ENCODE results near the gene HSPB6.
A peak's percentile ranks its signal among the peaks of the same experiment; 100 is the strongest.

HSPB6 gene

DNA sequence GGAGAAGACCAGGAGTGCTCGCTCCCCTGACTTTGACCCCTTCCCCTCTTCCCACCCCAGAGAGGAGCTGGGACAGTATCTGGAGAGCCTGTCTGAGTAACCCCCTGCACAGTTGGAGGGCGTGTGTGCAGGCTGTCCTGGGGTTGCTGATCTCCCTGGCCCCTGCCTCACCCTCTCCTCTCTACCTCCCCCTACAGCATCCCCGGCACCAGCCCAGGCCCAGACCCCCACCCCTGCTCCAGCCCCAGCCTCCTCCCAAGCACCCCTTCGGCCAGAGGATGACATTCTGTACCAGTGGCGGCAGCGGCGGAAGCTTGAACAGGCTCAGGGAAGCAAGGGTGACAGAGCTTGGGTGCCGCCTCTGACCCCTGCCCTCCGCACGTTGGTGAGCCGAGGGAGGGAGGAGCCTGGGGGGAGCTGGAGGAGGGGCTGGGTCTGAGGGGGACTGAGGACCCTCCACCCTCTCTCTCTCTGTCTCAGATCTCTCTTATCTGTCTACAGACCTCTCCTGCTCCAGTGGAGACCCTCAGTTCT is 9.8 kb upstream of the HSPB6 start:
- no peak for DNase-seq (ENCODE audit: low spot score)

DNA sequence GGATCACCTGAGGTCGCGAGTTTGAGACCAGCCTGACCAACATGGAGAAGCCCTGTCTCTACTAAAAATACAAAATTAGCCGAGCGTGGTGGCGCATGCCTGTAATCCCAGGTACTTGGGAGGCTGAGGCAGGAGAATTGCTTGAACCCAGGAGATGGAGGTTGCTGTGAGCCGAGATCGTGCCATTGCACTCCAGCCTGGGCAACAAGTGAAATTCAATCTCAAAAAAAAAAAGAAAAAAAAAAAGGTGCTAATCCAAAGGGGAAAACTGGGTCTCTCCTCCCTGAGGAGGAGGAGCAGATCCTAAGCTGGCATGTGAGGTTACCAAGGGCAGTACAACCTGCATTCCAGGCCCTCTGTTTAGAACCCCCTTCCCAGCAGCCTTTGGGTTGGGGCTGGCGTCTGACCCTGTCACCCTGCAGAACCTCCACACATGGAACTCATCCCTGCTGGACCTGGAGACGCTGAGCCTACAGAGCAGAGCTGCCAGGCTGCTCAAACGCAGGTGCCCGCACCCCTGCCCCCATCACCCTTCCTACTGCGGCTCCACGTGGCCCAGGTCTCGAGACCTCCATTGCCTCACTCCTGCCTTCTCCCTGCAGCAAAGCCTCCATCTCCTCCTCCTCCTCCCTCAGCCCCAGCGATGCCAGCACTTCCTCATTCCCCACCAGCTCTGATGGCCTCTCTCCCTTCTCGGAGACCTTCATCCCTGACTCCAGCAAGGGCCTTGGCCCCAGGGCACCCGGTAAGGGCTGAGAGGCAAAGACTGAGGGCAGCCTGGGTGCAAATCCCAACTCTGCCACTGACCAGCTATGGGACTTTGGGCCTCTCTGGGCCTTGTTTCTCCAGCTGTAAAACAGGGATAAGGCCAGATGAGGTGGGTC is 7.8 kb upstream of the HSPB6 start:
- no peak for DNase-seq (ENCODE audit: low spot score)

DNA sequence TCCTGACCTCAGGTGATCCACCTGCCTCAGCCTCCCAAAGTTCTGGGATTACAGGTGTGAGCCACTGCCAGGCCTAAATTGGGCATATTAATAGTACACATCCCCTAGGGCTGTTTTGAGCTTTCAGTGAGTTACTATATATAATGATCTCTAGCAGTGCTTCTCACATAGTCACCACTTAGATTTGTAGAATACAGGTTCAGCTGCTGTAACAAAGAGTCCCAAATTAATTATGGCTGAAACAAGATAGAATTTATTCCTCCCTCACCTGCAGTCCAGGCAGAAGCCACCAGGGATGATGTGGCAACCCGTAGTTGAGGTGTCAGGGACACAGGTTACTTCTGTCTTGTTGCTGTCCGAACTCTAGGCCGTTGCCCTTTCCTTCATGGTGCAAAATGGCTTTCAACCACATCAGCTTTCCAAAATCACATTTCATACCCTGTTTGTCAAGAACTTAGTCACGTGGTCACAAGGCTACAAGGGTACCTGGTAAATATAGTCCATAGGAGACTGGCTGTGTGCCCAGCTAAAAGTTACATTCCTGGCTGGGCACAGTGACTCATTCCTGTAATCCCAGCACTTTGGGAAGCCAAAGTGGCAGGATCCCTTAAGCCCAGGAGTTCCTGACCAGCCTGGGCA is 4.0 kb upstream of the HSPB6 start:
- no peak for DNase-seq (ENCODE audit: low spot score)

DNA sequence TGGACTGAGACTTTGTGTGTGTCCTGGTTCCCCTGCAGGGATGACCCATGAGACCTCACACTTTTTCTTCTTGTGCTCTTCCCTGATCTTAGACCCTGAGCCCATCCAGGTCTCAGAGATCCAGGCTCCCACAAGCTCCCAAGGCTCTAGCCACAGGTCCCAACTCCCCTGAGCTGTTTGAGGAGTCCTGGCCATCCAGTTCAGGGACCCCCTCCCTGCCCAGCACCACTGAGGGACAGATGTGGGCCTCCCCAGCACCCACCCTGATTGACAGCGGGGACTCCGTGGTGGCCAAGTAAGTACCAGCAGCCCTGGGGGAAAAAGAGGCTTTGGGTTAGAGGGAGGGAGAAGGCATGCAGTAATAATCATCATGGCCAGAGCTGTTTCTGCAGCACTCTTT is 2.9 kb upstream of the HSPB6 start:
- DNase-seq (ENCODE audit: low spot score), result no peak

DNA sequence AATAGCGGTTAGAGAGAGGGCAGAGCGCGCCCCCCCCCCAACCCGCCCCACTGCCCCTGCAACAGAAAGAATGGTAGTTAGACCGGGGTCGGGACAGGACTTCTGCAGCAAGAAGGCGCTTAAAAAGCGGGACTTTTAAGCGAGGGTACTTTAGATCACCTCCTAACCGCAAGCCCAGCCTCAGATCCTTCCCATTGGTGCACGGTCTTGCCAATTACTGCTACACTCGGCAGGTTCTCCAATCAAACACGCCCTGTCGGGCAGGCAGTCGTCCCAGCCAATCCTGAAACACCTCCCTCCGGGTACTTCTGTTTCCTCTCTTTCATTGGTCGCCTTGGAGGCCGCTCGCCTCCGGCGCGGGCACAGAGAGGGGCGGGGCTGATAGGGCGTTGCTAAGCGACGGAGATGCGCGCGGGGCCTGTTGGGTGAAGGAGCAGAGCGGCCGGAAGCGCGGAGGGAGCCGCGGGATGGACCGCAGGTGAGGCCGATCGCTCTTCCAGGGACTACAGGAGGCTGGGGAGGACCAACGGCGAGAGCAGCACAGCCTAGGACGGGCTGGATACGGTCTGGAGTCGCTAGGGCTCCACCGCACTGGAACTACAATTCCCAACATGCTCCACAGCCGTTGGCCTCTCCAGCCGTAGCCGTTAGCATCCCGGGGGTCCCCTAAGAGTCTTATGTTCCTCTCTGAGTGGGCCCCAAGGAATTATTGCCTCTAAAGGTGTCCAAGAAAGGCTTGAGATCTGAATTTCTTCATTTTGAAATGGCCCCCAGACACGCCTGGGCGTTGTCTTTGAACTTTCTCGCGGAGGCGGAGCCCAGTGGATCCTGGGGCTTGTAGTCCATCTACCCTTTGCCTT is 1.1 kb upstream of the HSPB6 start, which contains the start of gene PROSER3:
PROSER3 (plus strand) TSS at position 428 of the 860 bp plus-strand sequence; CDS start at position 468, 40 bp downstream.
- peak; percentile 100 for DNase-seq (ENCODE audit: low spot score)

DNA sequence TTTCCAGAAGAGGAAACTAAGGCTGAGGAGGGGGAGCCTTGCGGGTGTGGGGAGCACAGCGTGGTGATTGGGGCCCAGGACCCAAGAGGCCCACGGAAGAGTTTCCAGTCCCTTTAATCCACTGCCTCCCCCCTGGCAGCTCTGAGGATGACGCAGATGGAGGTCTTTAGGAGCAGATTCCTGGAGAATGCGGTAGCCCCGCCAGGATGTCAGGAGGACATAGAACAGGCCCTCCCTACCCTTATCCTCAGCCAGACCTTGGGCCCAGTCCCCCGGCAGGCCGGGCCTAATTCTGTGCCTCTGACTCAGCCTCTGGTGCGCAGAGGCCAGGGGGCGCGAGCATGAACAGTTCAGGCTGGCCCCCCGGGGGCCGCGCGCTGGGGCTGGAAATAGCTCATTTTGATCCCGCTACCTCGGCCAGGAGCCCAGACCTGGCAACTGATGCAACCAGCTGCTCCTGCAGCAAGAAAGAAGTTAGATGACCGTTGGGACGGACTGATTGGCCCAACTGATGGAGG is 461 bp upstream of the HSPB6 start:
- no peak for DNase-seq (ENCODE audit: low spot score)

DNA sequence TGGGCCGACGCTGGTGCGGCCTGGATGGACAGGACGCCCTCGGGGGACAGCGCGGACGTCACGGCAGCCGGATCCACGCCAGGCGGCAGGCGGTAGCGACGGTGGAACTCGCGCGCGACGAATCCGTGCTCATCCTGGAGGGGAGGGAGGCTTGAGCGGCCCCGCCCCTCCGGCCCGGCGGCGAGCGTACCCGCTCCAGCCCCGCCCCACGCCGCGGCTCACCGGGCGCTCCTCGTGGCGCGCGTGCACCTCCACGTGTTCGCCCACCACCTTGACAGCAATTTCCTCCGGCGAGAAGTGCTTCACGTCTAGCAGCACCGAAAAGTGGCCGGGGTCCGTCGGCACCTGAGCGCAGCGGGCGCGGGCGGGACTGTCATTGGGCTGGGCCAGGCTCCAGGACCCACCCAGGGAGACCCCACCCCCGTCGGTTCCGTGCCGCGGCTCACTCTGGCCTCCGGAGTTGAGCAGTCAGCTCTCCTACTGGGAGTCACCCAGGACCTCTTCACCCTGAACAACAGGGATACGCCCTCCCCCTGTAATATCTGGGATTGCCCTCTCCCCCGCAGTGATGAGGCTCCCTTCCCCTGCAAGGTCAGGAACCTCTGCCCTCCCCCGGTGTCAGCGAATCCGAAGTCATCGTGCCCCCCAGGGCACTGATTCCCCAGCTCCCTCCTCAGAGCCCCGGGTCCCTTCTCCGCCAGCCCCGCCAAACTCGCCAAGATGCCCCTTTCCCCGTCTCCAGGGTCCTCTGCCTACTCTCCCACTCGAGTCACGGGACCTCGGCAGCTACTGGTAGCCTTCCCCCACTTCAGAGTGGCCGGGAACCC is 1.1 kb downstream of the HSPB6 start:
- no peak for DNase-seq (ENCODE audit: low spot score)

DNA sequence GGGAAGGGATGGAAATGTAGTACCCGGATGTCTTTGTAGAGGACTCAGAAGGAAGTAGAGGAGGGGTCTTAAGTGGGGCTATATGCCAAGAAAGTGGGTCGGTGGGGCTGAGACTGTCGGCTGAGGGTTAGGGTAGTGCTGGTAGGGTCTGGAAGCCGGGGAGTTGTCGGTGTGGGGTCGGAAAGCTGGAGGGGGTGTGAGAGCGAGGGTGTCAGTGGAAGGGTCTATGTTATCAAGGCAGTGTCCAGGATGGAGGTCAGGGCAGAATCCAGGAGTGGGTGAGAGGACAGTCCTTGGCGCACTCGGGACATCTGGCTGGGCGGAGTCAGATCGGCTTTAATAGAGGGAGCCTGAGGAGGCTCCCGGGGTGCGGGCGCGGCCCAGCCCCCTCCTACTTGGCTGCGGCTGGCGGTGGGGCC is 1.7 kb downstream of the HSPB6 start:
- DNase-seq (ENCODE audit: low spot score), result no peak

DNA sequence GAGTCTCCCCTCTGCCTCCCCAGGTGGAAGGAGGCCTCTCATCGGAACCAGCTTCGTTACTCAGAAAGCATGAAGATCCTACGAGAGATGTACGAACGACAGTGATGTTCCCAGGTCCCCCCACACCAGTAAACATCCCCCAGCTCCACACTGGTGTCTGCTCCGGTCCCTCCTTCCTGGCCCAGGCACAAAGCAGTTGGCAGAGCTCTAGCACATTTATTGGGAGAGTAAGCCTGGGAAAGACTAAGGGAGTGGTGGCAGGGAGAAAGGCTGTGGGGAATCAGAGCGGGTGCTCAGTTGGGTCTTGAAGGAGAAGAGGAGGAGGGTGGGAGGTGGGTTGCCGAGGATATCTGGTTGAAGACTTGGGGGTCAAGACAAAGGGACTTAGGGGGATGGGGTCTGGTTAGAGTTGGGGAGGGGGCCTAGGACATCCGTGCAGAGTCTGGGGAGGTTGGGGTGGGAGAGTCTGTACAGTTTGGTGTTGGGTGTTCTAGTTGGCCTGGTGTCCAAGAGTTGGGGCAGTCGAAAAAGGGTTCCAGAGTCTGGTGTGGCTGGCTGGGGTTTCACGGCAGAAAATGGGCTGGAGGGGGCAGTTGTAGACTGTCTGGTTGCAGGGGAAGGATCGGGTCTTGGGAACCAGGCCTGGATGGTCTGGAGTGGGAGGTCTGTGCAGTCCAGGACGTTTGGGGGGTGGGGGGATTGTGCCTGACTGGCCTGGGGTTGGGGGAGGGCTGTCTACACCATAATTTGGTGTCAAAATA is 2.3 kb downstream of the HSPB6 start:
- DNase-seq (ENCODE audit: low spot score), result no peak

DNA sequence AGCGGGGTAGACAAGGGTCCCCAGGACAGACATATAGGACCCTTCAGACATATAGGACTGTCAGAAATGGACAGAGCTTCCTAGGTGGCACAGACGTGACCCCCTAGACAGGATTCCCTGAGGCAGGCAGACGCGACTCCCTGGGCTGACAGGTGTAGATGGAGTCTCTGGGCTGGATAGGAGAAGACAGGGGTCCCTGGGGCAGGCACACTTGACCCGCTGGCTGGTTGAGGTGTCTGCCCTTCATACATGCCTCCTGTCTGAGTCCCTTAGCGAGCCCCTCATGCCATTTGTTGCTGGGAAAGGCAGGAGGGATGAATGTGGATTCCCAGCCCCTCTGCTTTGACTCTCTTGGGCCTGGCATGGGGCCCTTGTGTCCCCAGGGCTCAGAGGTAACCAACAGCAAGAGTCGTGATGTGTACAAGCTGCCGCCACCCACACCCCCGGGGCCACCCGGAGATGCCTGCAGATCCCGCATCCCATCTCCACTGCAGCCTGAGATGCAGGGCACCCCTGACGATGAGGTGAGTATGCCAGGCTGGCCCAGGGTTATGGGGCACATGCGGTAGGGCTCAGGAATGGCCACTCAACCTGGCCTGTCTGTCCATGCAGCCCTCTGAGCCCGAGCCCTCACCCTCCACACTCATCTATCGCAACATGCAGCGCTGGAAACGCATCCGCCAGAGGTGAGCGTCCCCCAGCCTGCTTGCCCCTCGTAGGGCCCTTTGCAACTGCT is 3.0 kb downstream of the HSPB6 start:
- no peak for DNase-seq (ENCODE audit: low spot score)

DNA sequence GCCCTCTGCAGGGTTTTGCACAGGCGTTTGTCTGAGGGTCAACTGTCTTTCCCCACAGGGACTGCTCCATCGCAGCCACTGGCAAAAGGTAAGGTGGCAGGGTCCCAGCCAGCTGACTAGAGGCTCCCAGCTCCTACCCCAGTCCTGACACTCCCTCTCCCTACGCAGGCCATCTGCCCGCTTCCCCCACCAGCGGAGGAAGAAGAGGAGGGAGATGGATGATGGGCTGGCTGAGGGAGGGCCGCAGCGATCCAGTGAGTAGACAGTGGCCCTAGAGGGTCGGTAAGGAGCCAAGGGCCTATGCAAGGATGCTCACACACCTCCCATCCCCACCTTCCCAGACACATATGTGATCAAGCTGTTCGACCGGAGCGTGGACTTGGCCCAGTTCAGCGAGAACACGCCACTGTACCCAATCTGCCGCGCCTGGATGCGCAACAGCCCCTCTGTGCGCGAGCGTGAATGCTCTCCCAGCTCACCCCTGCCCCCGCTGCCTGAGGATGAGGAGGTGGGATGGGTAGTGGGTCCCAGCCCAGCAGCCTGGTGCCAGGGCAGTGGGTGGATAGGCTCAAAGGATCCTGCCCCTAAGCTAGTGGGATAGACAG is 4.0 kb downstream of the HSPB6 start:
- DNase-seq (ENCODE audit: low spot score), result no peak

DNA sequence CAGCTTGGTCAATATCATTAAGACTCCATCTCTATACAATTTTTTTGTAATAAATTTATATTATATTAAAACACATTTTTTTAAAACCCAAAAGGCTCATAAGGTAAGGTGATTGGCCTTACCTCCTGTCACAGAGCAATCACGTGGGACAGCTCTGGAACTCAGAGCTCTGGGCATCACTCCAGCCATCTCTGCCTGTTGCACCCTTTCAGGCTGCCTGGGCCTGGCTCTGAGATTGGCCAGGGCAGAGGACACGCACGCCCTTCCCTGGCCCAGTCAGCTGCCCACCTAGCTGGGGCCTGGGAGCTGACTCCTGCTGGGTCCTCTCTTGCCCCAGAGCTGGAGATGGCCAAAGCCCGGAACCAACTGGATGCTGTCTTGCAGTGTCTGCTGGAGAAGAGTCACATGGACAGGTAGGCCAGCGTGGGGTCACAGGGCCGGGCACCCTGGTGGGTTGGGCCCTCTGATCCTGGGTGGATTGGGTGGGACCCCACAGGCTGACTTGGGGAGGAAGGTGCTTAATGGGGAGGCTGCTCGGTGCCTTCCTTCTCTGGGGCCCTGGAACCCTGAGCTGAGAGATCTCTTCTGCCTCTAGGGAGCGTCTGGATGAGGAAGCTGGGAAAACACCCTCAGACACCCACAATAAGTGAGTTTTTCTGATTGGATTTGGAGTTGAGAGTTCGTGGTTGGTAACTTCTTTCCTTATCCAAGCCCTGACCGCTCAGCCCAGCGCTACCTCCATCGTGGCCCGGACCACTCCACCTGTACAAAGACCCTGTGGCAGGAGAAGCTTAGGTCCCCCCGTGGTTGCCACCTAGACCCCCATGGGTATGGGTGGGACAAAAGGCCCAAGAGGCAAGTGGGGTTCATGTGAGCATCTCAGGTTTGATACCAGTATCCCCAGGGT is 4.7 kb downstream of the HSPB6 start:
- no peak for DNase-seq (ENCODE audit: low spot score)

DNA sequence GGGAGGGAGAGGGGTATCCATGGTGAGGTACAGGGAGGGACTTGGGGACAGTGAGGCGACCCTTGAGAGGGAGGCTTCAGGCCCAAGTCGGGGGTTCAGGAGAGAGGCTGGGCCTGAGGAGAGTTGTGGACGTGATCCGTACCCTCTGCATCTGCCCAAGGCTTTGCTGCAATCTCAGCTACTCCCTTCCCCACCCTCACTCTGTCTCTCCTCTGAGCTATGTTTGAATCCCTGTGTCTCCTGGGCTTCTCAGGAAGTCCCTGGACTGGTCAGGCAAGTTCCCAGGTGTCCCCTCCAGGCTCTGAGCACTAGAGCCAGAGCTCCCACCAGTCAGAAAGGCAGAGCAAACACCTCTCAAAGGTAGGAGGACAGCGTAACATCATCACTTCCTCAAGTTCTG is 6.7 kb downstream of the HSPB6 start:
- no peak for DNase-seq (ENCODE audit: low spot score)

DNA sequence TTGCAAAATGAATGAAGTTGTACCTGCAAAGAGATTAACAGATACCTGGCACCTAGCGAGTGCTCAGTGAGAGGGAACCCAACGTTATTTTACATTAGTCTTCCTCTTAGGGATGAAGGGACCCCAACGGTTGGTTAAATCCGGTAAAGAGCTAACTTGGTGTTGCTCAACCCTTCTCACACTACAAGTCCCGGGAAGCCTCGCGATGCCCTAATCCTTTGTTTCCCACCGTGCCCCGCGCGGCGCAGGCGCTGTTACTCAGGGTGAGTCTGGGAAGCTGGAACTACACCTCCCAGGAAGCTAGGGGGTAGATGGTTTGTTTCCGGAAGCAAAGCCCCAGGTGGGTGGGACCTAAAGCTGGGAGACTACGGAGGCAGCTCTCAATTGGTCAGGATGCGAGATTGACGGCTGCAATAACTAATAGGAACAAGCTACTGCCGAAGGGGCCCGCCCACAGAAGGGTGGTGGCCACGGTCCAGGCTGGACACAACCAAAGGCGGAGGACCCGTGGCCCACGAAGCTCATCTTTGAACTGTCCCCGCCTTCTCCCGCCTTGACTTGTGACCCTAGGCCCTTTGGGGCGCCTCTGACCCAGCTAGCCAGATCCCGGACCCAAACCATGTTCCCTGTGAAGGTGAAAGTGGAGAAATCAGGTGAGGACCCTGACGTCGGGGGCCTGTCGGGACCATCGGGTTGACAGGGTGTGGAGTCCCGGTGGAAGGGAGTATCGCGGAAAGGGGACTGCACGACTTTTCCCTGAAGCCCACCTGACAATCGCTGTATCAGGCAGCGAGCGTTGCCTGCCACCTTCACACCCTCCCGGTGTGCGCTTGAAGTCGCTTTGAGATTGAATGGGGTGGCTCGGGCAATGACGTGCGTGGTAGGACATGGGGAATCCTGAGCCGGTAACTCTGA is 8.5 kb downstream of the HSPB6 start, which contains the start of gene LIN37:
LIN37 (plus strand) TSS at position 471 of the 915 bp plus-strand sequence; CDS start at position 620, 149 bp downstream.
- peak; percentile 100 for DNase-seq (ENCODE audit: low spot score)

DNA sequence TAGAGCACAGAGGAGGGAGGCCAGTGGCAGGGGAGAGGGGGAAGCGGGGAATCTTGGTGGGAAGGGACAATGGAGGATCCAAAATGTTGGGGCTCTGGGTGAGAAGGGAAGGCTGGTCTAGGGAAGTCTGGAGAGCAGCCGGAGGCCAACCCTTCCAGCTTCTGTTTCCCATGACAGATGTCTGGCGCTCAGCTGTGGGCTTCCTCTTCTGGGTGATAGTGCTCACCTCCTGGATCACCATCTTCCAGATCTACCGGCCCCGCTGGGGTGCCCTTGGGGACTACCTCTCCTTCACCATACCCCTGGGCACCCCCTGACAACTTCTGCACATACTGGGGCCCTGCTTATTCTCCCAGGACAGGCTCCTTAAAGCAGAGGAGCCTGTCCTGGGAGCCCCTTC is 10.3 kb downstream of the HSPB6 start:
- DNase-seq (ENCODE audit: low spot score), result no peak

DNA sequence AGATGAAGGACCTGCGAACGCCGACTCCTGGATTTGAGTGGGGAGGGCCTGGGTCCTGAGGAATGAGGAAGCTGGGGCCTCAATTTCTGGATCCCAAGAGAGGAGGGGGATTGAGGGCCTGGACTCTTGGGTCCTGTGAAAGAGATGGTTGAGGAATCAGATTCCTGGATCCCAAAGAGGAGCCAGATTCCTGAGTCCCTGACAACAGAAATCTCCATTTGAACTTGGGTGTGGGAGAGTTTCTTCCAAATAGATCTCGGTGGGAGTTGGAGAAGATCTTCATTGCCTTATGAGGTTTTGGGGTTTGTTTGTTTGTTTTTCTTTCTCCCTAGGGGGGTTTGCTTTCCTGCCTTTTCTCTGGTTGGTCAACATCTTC is 10.8 kb downstream of the HSPB6 start:
- DNase-seq (ENCODE audit: low spot score), result no peak

Measured in cerebellar cortex (tissue), 1 donor.